Measurements from ENCODE around the gene VARS1.
"Not testable (repeated sequence)": the region's sequence is repeated elsewhere in the genome, so short reads cannot be mapped to it uniquely, and the experiment has no call there.

Gene VARS1

GRCh38 chr6:31795616-31796298 is at the start of gene VARS1:
VARS1 (minus strand) TSS chr6:31795752; CDS start chr6:31795217, 535 bp downstream.
- DNase-seq: no peak

- DNase-seq: no peak
Observed at GRCh38 chr6:31844507-31844906, 49.0 kb upstream of the VARS1 start.

GRCh38 chr6:31842053-31842452 is 46.5 kb upstream of the VARS1 start:
- DNase-seq: no peak

GRCh38 chr6:31839779-31840126 is 44.2 kb upstream of the VARS1 start:
- DNase-seq: not testable (repeated sequence)

GRCh38 chr6:31838968-31839367 is 43.4 kb upstream of the VARS1 start:
- DNase-seq: no peak

- not testable (repeated sequence) for DNase-seq
Observed at GRCh38 chr6:31838114-31838553, 42.6 kb upstream of the VARS1 start.

GRCh38 chr6:31837369-31838113 is 42.0 kb upstream of the VARS1 start:
- no peak for DNase-seq

- no peak for DNase-seq
Observed at GRCh38 chr6:31836474-31837368, 41.2 kb upstream of the VARS1 start.

GRCh38 chr6:31836047-31836473 is 40.5 kb upstream of the VARS1 start:
- no peak for DNase-seq

- peak; percentile 84 for DNase-seq
Observed at GRCh38 chr6:31834367-31835250, 39.1 kb upstream of the VARS1 start.

GRCh38 chr6:31831350-31832215 is 36.0 kb upstream of the VARS1 start:
- no peak for DNase-seq

GRCh38 chr6:31830886-31831335 is 35.4 kb upstream of the VARS1 start:
- DNase-seq: no peak

- no peak for DNase-seq
Observed at GRCh38 chr6:31829633-31830283, 34.2 kb upstream of the VARS1 start.

- peak; percentile 100 for DNase-seq
Observed at GRCh38 chr6:31827286-31828079, 31.9 kb upstream of the VARS1 start, which contains the start of gene HSPA1B. HSPA1B (plus strand) TSS chr6:31827738; CDS start chr6:31827951, 213 bp downstream.

GRCh38 chr6:31826793-31827285 is 31.3 kb upstream of the VARS1 start:
- DNase-seq: no peak

- DNase-seq: no peak
Observed at GRCh38 chr6:31825553-31825952, 30.0 kb upstream of the VARS1 start.

- not testable (repeated sequence) for DNase-seq
Observed at GRCh38 chr6:31823592-31824196, 28.1 kb upstream of the VARS1 start.

- DNase-seq: no peak
Observed at GRCh38 chr6:31822036-31822821, 26.7 kb upstream of the VARS1 start.
